Liver (tissue), 3 donors: ENCODE results near the gene DCUN1D2.

Experiments used
- CTCF ChIP-seq: fragments of 150-350 bp; IDR thresholded peaks from 2 replicates; pipeline ENCODE4 v1.5.1; 2017; ENCODE audit warnings: improper control_type of control experiment, low read depth, low read length; ENCODE audit not compliant: missing input control
- FOXA1 ChIP-seq: IDR thresholded peaks from 2 replicates; pipeline ENCODE4 v1.6.1; 2016; ENCODE audit warnings: antibody characterized with exemption
- GABPA ChIP-seq, 2 donors: IDR thresholded peaks in 1 of 2; conservative IDR thresholded peaks in 1 of 2; 2 replicates each; pipeline ENCODE4 v1.6.1; 2016; ENCODE audit warnings: antibody characterized with exemption in 2 of 2, mild to moderate bottlenecking in 1 of 2, moderate library complexity in 1 of 2
- HNF4G ChIP-seq: IDR thresholded peaks from 2 replicates; pipeline ENCODE4 v1.6.1; 2016; ENCODE audit warnings: antibody characterized with exemption
- JUND ChIP-seq, 2 donors: IDR thresholded peaks; 2 replicates each; pipeline ENCODE4 v1.6.1; 2016; ENCODE audit warnings: antibody characterized with exemption in 2 of 2
- NR2F2 ChIP-seq: IDR thresholded peaks from 2 replicates; pipeline ENCODE4 v1.6.1; 2016; ENCODE audit warnings: antibody characterized with exemption
- RAD21 ChIP-seq, 2 donors: IDR thresholded peaks; 2 replicates each; pipeline ENCODE4 v1.6.1; 2016; ENCODE audit warnings: antibody characterized with exemption in 2 of 2, mild to moderate bottlenecking in 2 of 2
- SP1 ChIP-seq: IDR thresholded peaks from 2 replicates; pipeline ENCODE4 v1.6.1; 2018; ENCODE audit warnings: antibody characterized with exemption, mild to moderate bottlenecking
- TAF1 ChIP-seq: conservative IDR thresholded peaks from 2 replicates; pipeline ENCODE4 v1.6.1; 2016; ENCODE audit warnings: antibody characterized with exemption, mild to moderate bottlenecking
- YY1 ChIP-seq: IDR thresholded peaks from 2 replicates; pipeline ENCODE4 v1.6.1; 2016; ENCODE audit warnings: antibody characterized with exemption, mild to moderate bottlenecking
- TF ChIP-seq, protein P1 (sequence below): IDR thresholded peaks from 2 replicates; pipeline ENCODE4 v1.6.1; 2016; ENCODE audit warnings: antibody characterized with exemption
- TF ChIP-seq, protein P2 (sequence below): IDR thresholded peaks from 2 replicates; pipeline ENCODE4 v1.6.1; 2016; ENCODE audit warnings: antibody characterized with exemption, mild to moderate bottlenecking
- TF ChIP-seq, protein P3 (sequence below): IDR thresholded peaks from 2 replicates; pipeline ENCODE4 v1.6.1; 2016; ENCODE audit warnings: antibody characterized with exemption
- donor health status: healthy.
- donor health status: healthy.

- TF ChIP-seq JUND (IDR thresholded peaks at IDR 0.05) (no peak), CTCF (no peak), NR2F2 (no peak), GABPA (IDR thresholded peaks at IDR 0.05 in 1 of 2, conservative IDR thresholded peaks at IDR 0.05 in 1 of 2) (no peak), HNF4G (no peak), YY1 (no peak), FOXA1 (no peak), RAD21 (IDR thresholded peaks at IDR 0.05) (no peak), SP1 (no peak), TAF1 (no peak)
- TF ChIP-seq, protein P1, sequence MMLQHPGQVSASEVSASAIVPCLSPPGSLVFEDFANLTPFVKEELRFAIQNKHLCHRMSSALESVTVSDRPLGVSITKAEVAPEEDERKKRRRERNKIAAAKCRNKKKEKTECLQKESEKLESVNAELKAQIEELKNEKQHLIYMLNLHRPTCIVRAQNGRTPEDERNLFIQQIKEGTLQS, result no peak
- TF ChIP-seq, protein P2, sequence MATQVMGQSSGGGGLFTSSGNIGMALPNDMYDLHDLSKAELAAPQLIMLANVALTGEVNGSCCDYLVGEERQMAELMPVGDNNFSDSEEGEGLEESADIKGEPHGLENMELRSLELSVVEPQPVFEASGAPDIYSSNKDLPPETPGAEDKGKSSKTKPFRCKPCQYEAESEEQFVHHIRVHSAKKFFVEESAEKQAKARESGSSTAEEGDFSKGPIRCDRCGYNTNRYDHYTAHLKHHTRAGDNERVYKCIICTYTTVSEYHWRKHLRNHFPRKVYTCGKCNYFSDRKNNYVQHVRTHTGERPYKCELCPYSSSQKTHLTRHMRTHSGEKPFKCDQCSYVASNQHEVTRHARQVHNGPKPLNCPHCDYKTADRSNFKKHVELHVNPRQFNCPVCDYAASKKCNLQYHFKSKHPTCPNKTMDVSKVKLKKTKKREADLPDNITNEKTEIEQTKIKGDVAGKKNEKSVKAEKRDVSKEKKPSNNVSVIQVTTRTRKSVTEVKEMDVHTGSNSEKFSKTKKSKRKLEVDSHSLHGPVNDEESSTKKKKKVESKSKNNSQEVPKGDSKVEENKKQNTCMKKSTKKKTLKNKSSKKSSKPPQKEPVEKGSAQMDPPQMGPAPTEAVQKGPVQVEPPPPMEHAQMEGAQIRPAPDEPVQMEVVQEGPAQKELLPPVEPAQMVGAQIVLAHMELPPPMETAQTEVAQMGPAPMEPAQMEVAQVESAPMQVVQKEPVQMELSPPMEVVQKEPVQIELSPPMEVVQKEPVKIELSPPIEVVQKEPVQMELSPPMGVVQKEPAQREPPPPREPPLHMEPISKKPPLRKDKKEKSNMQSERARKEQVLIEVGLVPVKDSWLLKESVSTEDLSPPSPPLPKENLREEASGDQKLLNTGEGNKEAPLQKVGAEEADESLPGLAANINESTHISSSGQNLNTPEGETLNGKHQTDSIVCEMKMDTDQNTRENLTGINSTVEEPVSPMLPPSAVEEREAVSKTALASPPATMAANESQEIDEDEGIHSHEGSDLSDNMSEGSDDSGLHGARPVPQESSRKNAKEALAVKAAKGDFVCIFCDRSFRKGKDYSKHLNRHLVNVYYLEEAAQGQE, result no peak
- TF ChIP-seq, protein P3, sequence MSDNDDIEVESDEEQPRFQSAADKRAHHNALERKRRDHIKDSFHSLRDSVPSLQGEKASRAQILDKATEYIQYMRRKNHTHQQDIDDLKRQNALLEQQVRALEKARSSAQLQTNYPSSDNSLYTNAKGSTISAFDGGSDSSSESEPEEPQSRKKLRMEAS, result no peak
These were observed 60.9 kb downstream of the DCUN1D2 start for GRCh38 chr13:113429608-113429985.
